ENCODE data around the gene ACCSL.

The ACCSL gene

DNA sequence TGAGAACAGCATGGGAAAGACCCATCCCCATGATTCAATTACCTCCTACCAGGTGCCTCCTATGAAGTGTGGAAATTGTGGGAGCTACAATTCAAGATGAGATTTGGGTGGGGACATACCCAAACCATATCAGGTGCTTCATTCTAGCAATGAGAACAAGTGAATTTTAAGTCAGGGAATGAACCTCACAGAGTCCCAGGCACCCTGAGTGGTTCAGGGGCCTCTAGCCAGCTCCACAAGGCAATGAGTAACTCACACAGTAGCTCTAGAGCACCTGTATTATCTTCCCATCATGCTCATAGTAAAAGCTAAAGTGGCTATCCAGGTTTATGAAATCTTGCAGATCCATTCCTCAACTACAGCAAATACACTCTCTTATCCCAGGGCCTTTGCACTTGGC lies 13.1 kb upstream of the ACCSL start:
- Histone ChIP-seq H3K9me3 (ENCODE audit: control insufficient read depth, low read length) (no peaks in the 10 kb centered on the region), H3K27me3 (replicated peaks; ENCODE audit: control insufficient read depth, insufficient read depth, low read length) (no peaks in the 10 kb centered on the region), H3K4me1 (ENCODE audit: control insufficient read depth, insufficient read depth, low read length) (peaks cover 41% of the 10 kb centered on the region), H3K9ac (ENCODE audit: low read length) (no peak overlapping the region), H3K36me3 (ENCODE audit: control insufficient read depth, insufficient read depth, low read length, severe bottlenecking) (no peaks in the 10 kb centered on the region), H3K4me3 (ENCODE audit: low read length) (no peak overlapping the region)
- DNase-seq (ENCODE audit: low read depth), result no peak

DNA sequence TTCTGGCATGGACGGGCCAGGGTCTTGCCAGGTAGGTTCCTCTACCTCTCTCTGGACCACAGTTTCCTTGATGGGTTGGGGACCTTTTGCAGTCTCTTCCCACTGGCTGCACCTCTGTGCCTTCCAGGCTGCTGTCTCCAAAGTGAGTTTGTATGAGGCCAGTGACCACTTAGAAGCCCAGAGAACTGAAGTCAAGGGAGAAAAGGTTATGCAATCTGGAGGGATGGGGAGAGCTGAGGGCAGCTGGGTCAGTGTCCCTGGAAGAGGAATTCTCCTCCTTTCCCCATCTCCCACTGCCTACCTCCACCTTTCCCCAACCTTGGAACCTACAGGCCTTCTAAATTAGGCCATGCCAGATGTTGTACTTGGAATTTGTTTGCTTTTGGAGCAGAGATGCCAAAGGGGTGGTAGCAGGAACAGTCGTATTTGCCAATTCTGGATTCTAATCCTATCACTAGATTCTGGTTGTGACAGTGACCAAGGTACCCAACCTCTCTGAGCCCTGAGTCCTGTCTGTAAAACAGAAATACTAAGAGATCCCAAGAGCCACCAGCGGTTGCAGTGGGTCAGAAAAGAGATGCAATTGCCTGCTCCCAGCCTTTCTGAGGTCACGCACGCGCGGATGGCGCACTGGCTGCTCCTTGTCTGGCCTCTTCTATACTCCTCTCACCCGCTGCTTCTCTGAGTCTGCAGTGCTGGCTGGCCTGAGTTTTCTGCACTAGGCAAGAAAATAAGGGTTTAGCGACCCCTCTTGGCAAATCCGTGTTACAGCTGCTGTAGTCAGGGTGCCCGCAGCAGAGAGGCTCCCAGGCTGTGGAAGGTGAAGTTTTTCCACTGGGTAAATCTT lies 10.7 kb upstream of the ACCSL start:
- peaks cover 21% of the 10 kb centered on the region for H3K4me1 ChIP-seq (ENCODE audit: control insufficient read depth, insufficient read depth, low read length)
- DNase-seq (ENCODE audit: low read depth), result peak; percentile 95
- no peaks in the 10 kb centered on the region for H3K27me3 ChIP-seq (replicated peaks; ENCODE audit: control insufficient read depth, insufficient read depth, low read length)
- no peak overlapping the region for H3K4me3 ChIP-seq (ENCODE audit: low read length)
- H3K9ac ChIP-seq (ENCODE audit: low read length), result peak overlapping the region; percentile 19
- H3K36me3 ChIP-seq (ENCODE audit: control insufficient read depth, insufficient read depth, low read length, severe bottlenecking), result no peaks in the 10 kb centered on the region
- peaks cover 15% of the 10 kb centered on the region for H3K9me3 ChIP-seq (ENCODE audit: control insufficient read depth, low read length)

DNA sequence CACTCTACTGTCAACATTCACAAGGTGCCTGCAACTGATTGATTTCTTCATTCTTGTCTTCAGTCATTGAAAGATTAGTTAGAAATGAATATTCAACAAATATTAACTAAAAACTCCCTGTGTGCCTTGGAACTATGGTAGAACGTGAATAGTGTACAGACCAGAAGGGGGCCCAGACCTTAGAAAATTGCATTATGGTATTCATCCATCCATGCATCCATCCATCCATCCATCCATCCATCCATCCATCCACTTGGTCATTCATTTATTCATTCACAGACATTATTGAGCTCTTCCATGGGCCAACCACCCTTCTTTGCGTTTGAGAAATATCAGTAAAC lies 10.2 kb upstream of the ACCSL start:
- peaks cover 15% of the 10 kb centered on the region for H3K4me1 ChIP-seq (ENCODE audit: control insufficient read depth, insufficient read depth, low read length)
- H3K27me3 ChIP-seq (replicated peaks; ENCODE audit: control insufficient read depth, insufficient read depth, low read length), result no peaks in the 10 kb centered on the region
- H3K9ac ChIP-seq (ENCODE audit: low read length), result no peak overlapping the region
- DNase-seq (ENCODE audit: low read depth), result no peak
- H3K9me3 ChIP-seq (ENCODE audit: control insufficient read depth, low read length), result peaks cover 15% of the 10 kb centered on the region
- no peaks in the 10 kb centered on the region for H3K36me3 ChIP-seq (ENCODE audit: control insufficient read depth, insufficient read depth, low read length, severe bottlenecking)
- H3K4me3 ChIP-seq (ENCODE audit: low read length), result no peak overlapping the region

DNA sequence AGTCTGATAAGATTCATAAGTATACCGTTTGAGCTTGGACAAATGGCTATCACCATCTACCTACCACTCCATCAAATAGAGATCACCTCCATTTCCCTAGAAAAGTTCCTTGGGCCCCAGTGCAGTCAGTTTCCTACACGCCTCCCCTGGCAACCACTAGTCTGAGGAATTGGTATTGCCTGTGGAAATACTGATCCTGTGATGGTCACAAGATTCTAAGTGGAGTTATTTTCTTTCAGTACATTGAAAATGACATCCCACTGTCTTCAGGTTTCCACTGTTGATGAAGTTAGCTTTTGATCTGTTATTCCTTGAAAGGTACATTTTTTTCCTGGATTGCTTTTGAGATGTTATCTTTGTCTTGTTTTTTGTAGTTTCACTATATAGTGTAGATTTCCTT lies 4.6 kb upstream of the ACCSL start:
- no peaks in the 10 kb centered on the region for H3K36me3 ChIP-seq (ENCODE audit: control insufficient read depth, insufficient read depth, low read length, severe bottlenecking)
- DNase-seq (ENCODE audit: low read depth), result no peak
- H3K4me3 ChIP-seq (ENCODE audit: low read length), result no peak overlapping the region
- H3K9me3 ChIP-seq (ENCODE audit: control insufficient read depth, low read length), result peaks cover 15% of the 10 kb centered on the region
- H3K27me3 ChIP-seq (replicated peaks; ENCODE audit: control insufficient read depth, insufficient read depth, low read length), result no peaks in the 10 kb centered on the region
- H3K9ac ChIP-seq (ENCODE audit: low read length), result no peak overlapping the region
- no peaks in the 10 kb centered on the region for H3K4me1 ChIP-seq (ENCODE audit: control insufficient read depth, insufficient read depth, low read length)

DNA sequence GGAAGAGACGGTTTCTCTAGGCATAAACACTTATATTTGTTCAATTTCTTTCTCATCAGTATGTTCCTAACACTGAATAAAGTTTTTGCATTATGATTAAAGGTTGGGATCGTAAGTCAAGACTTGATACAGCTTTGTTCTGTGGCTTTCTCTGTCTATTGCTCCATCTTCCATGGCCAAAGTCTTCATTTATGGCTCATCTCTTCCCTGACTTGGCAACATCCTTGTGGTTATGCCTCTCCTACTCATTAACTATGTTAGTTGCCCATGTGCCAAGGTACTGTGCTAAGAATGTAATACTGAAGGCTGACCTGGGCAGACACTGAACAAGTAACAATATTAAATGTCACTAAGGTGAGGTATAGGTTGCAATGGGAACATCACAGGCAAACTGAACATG lies 1.6 kb upstream of the ACCSL start:
- H3K27me3 ChIP-seq (replicated peaks; ENCODE audit: control insufficient read depth, insufficient read depth, low read length), result no peaks in the 10 kb centered on the region
- H3K4me1 ChIP-seq (ENCODE audit: control insufficient read depth, insufficient read depth, low read length), result peaks cover 4% of the 10 kb centered on the region
- H3K36me3 ChIP-seq (ENCODE audit: control insufficient read depth, insufficient read depth, low read length, severe bottlenecking), result no peaks in the 10 kb centered on the region
- H3K9me3 ChIP-seq (ENCODE audit: control insufficient read depth, low read length), result peaks cover 7% of the 10 kb centered on the region
- DNase-seq (ENCODE audit: low read depth), result no peak
- no peak overlapping the region for H3K4me3 ChIP-seq (ENCODE audit: low read length)
- H3K9ac ChIP-seq (ENCODE audit: low read length), result no peak overlapping the region

DNA sequence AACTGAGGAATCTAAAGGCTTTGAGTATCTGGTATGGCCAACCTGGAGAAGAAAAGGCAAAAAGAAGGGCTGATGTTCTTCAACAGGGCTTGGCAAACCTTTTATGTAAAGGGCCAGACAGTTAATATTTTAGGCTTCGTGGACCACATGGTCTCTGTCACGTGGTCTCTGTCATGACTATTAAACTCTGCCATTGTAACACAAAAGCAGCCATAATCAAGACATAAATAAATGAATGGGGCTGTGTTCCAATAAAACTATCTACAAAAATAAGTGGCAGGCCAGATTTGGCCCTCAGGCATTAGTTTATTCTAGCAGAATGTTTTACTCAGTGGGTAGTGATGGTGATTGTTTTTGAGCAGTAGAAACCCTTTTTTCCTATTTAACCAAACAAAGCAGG lies 483 bp upstream of the ACCSL start:
- no peaks in the 10 kb centered on the region for H3K9me3 ChIP-seq (ENCODE audit: control insufficient read depth, low read length)
- no peaks in the 10 kb centered on the region for H3K36me3 ChIP-seq (ENCODE audit: control insufficient read depth, insufficient read depth, low read length, severe bottlenecking)
- peaks cover 4% of the 10 kb centered on the region for H3K4me1 ChIP-seq (ENCODE audit: control insufficient read depth, insufficient read depth, low read length)
- DNase-seq (ENCODE audit: low read depth), result no peak
- peaks cover 8% of the 10 kb centered on the region for H3K27me3 ChIP-seq (replicated peaks; ENCODE audit: control insufficient read depth, insufficient read depth, low read length)
- H3K9ac ChIP-seq (ENCODE audit: low read length), result no peak overlapping the region
- H3K4me3 ChIP-seq (ENCODE audit: low read length), result no peak overlapping the region

DNA sequence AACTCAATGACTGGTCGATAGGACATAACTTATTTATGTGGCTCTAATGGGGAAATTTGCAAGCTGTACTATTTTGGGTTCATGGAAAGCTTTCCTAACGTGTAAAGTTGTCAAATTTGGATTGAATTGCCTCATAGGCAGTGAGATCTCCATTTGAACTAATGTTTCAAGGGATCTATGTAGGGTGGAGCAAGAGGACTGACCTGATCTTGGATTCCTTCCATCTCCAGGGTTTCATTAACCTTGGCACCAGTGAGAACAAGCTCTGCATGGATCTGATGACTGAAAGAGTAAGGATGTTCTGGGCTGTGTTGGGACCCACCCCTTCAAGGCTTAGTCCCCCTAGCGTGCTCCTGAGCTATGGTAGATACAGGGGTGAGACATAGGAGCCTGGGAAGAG lies 2.1 kb downstream of the ACCSL start:
- Histone ChIP-seq H3K36me3 (ENCODE audit: control insufficient read depth, insufficient read depth, low read length, severe bottlenecking) (no peaks in the 10 kb centered on the region), H3K27me3 (replicated peaks; ENCODE audit: control insufficient read depth, insufficient read depth, low read length) (peaks cover 13% of the 10 kb centered on the region), H3K9me3 (ENCODE audit: control insufficient read depth, low read length) (no peaks in the 10 kb centered on the region), H3K4me1 (ENCODE audit: control insufficient read depth, insufficient read depth, low read length) (peaks cover 4% of the 10 kb centered on the region), H3K9ac (ENCODE audit: low read length) (no peak overlapping the region), H3K4me3 (ENCODE audit: low read length) (no peak overlapping the region)
- DNase-seq (ENCODE audit: low read depth), result no peak

DNA sequence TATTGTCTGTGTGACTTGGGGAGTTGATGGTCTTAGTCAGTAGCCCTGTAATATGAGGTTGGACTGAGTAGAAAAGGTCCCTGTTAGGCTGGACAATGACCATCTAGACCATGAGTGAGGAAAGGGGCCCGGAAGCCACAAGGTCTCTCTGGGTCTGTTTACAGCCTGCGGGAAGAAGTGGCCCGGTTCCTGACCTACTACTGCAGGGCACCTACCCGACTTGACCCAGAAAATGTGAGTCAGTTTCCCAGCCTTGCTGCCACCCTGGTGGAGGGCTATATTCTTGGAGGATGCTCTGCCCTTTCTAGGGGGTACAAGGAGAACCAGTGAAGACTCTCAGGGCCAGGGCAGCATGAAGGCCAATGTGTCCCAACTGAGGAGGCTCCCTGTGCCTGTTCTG lies 3.4 kb downstream of the ACCSL start:
- H3K36me3 ChIP-seq (ENCODE audit: control insufficient read depth, insufficient read depth, low read length, severe bottlenecking), result no peaks in the 10 kb centered on the region

DNA sequence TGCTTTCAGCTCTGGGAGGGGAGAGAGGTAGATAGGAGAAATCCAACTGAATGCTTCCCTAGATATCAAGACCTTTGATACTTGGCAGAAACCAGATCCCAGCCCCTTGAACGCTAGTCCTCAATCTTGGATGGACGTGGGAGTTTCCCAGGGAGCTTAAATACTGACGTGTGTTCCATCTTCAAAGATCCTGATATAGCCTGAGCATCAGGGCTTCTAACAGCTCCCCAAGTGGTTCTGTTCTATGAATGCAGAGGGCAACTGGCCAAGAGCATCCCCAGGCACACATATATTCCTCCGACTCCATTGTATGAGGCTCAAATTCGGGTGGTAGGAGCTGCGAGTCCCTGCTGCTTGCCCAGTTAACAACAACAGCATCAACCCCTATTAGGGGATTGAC lies 9.6 kb downstream of the ACCSL start:
- H3K36me3 ChIP-seq (ENCODE audit: control insufficient read depth, insufficient read depth, low read length, severe bottlenecking), result no peaks in the 10 kb centered on the region
- H3K9me3 ChIP-seq (ENCODE audit: control insufficient read depth, low read length), result no peaks in the 10 kb centered on the region
- DNase-seq (ENCODE audit: low read depth), result no peak
- no peaks in the 10 kb centered on the region for H3K4me1 ChIP-seq (ENCODE audit: control insufficient read depth, insufficient read depth, low read length)
- H3K4me3 ChIP-seq (ENCODE audit: low read length), result no peak overlapping the region
- no peak overlapping the region for H3K9ac ChIP-seq (ENCODE audit: low read length)
- H3K27me3 ChIP-seq (replicated peaks; ENCODE audit: control insufficient read depth, insufficient read depth, low read length), result peaks cover 21% of the 10 kb centered on the region

More for the DNA sequence above, 3.4 kb downstream of the ACCSL start:
- no peak overlapping the region for H3K4me3 ChIP-seq (ENCODE audit: low read length)
- H3K4me1 ChIP-seq (ENCODE audit: control insufficient read depth, insufficient read depth, low read length), result peaks cover 4% of the 10 kb centered on the region
- no peak for DNase-seq (ENCODE audit: low read depth)
- no peaks in the 10 kb centered on the region for H3K9me3 ChIP-seq (ENCODE audit: control insufficient read depth, low read length)
- peaks cover 22% of the 10 kb centered on the region for H3K27me3 ChIP-seq (replicated peaks; ENCODE audit: control insufficient read depth, insufficient read depth, low read length)
- no peak overlapping the region for H3K9ac ChIP-seq (ENCODE audit: low read length)

DNA sequence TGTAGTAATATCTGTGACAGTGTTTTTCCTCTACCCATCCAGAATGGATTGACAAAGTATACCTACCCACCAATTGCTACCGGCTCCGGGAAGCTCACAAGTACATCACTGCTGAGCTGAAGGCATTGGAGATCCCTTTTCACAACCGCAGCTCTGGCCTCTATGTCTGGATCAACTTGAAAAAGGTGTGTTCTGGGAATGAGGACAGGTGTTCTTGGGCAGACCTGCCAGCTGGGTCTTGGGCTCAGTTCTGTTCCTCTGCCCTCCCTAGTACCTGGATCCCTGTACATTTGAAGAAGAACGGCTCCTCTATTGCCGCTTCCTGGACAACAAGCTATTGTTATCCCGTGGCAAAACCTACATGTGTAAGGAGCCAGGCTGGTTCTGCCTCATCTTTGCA lies 10.5 kb downstream of the ACCSL start:
- Histone ChIP-seq H3K9me3 (ENCODE audit: control insufficient read depth, low read length) (no peaks in the 10 kb centered on the region), H3K4me1 (ENCODE audit: control insufficient read depth, insufficient read depth, low read length) (no peaks in the 10 kb centered on the region), H3K27me3 (replicated peaks; ENCODE audit: control insufficient read depth, insufficient read depth, low read length) (peaks cover 18% of the 10 kb centered on the region), H3K9ac (ENCODE audit: low read length) (no peak overlapping the region), H3K4me3 (ENCODE audit: low read length) (no peak overlapping the region), H3K36me3 (ENCODE audit: control insufficient read depth, insufficient read depth, low read length, severe bottlenecking) (no peaks in the 10 kb centered on the region)
- no peak for DNase-seq (ENCODE audit: low read depth)

DNA sequence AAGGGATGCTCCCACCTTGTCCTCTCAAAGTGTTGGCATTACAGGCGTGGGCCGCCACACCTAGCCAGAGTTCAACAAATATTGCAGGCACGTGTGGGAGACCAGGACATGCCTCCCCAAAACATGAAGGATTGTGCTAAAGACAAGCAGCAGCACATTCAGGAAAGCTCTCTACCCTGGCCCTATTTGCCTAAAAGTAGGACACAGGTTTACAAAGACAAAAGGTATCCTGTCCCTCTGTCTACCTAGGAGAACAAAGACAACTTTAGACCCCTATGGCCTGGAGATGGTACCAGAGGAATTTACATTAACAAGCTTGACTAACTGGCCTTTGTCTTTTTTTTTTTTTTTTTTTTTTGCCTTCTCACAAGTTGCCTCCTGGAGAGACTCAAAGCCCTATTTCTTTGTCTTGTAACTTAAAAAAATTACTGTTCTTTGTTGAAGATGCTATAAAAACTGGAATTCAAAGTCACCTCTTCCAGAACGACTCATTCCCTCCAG lies 17.4 kb downstream of the ACCSL start:
- Histone ChIP-seq H3K4me1 (ENCODE audit: control insufficient read depth, insufficient read depth, low read length) (peaks cover 6% of the 10 kb centered on the region), H3K4me3 (ENCODE audit: low read length) (peak overlapping the region; percentile 82), H3K9ac (ENCODE audit: low read length) (peak overlapping the region; percentile 88), H3K27me3 (replicated peaks; ENCODE audit: control insufficient read depth, insufficient read depth, low read length) (no peaks in the 10 kb centered on the region), H3K36me3 (ENCODE audit: control insufficient read depth, insufficient read depth, low read length, severe bottlenecking) (peaks cover 5% of the 10 kb centered on the region), H3K9me3 (ENCODE audit: control insufficient read depth, low read length) (no peaks in the 10 kb centered on the region)
- no peak for DNase-seq (ENCODE audit: low read depth)
